HL-60 (cell line): ENCODE results near the gene MMP20.

Experiments used
- DNase-seq, 2 experiments: peaks; one replicate each; pipeline ENCODE4 v3.0.0-alpha.2; 2010 to 2020; ENCODE audit warnings: low read depth in 1 of 2, low spot score in 1 of 2
- H3K27ac ChIP-seq: fragments of 250-450 bp; sonication (Bioruptor Pico); replicated peaks from 2 replicates; pipeline ENCODE4 v1.5.1; 2020; ENCODE audit warnings: mild to moderate bottlenecking, moderate library complexity
- H3K27me3 ChIP-seq: fragments of 250-450 bp; sonication (Bioruptor Pico); 2 replicates; pipeline ENCODE4 v1.5.1; 2021; ENCODE audit warnings: mild to moderate bottlenecking, moderate library complexity; ENCODE audit not compliant: insufficient read depth, poor library complexity, severe bottlenecking
- H3K4me3 ChIP-seq: replicated peaks from 2 replicates; pipeline ENCODE4 v1.5.1; 2011; ENCODE audit warnings: mild to moderate bottlenecking, control low read depth, low read length; ENCODE audit not compliant: insufficient read depth
- CTCF ChIP-seq: IDR thresholded peaks from one replicate; pipeline ENCODE4 v1.5.1; 2011; ENCODE audit warnings: low read length, control low read depth, inconsistent platforms; ENCODE audit not compliant: insufficient read depth
- GABPA ChIP-seq: IDR thresholded peaks from 2 replicates; pipeline ENCODE4 v1.6.1; 2012; ENCODE audit warnings: low read depth
- POLR2AphosphoS5 ChIP-seq: IDR thresholded peaks from 2 replicates; pipeline ENCODE4 v1.6.1; 2012; ENCODE audit warnings: low read depth
- REST ChIP-seq: IDR thresholded peaks from 2 replicates; pipeline ENCODE4 v1.6.1; 2012; ENCODE audit warnings: low read depth; ENCODE audit not compliant: insufficient replicate concordance
- SPI1 ChIP-seq: IDR thresholded peaks from 2 replicates; pipeline ENCODE4 v1.6.1; 2012; ENCODE audit warnings: low read depth, mild to moderate bottlenecking, borderline replicate concordance

MMP20 gene

GRCh38 chr11:102596578-102596977 lies 28.6 kb downstream of the MMP20 start:
- H3K27me3 ChIP-seq, result no peaks in the 10 kb centered on the region
- H3K4me3 ChIP-seq, result no peak overlapping the region
- TF ChIP-seq SPI1 (no peak), POLR2AphosphoS5 (no peak), GABPA (no peak), REST (no peak), CTCF (no peak)
- no peak overlapping the region for H3K27ac ChIP-seq
- DNase-seq, result no peak

- Histone ChIP-seq H3K27me3 (no peaks in the 10 kb centered on the region), H3K27ac (no peak overlapping the region), H3K4me3 (no peak overlapping the region)
- TF ChIP-seq CTCF (peak; percentile 50), POLR2AphosphoS5 (no peak), SPI1 (no peak)
- DNase-seq, result no peak
Observed at GRCh38 chr11:102592634-102593581, 32.2 kb downstream of the MMP20 start.

GRCh38 chr11:102592131-102592530 lies 33.0 kb downstream of the MMP20 start:
- Histone ChIP-seq H3K27ac (no peak overlapping the region), H3K4me3 (no peak overlapping the region), H3K27me3 (no peaks in the 10 kb centered on the region)
- TF ChIP-seq GABPA, result no peak
- TF ChIP-seq CTCF, result no peak
- TF ChIP-seq POLR2AphosphoS5, result no peak
- no peak for TF ChIP-seq SPI1
- no peak for TF ChIP-seq REST
- no peak for DNase-seq
